K562 (cell line): ENCODE data around the gene NEK5. TPM values are rescaled to one million over a fixed set of nuclear protein-coding genes. Genes with fewer than 3 reads are reported as not detected.
A peak's percentile ranks its signal among the peaks of the same experiment; 100 is the strongest.

Source experiments
- ATAC-seq: fragments of 200-7000 bp; cut with Tn5 transposase; 3 replicates; pipeline ENCODE4 v1.9.1; 2020; ENCODE audit warnings: moderate library complexity
- BruUV-seq: library from RNA; stranded (reverse); fragments of 400-500 nt; replicated peaks from 2 replicates; lab custom pipeline; 2021; lab: Mats Ljungman, UMichigan
- CTCF ChIA-PET: fragments of 300-600 bp; formaldehyde crosslinking; extraction: SDS; loops from one replicate; lab custom pipeline; 2021; ENCODE audit warnings: low intra/inter-chr PET ratio; lab: Yijun Ruan, JAX
- POLR2A ChIA-PET: fragments of 300-600, 350-650 bp; sonication (Branson Sonifier 250); formaldehyde crosslinking; extraction: SDS; loops from one replicate; lab custom pipeline; 2021; ENCODE audit warnings: antibody characterized with exemption, inconsistent platforms; lab: Yijun Ruan, JAX
- DNase-seq, 4 experiments: peaks; one replicate each; pipeline versions ENCODE4 v3.0.0 to v3.0.0-alpha.2; 2011 to 2018; ENCODE audit warnings: low spot score in 3 of 4, mixed read lengths in 3 of 4; ENCODE audit errors: extremely low read depth in 1 of 4
- FAIRE-seq: peaks from 2 replicates; lab custom pipeline; 2011; peaks lifted over from hg19 to GRCh38; lab: Jason Lieb, UNC
- H2AFZ ChIP-seq: 2 replicates; pipeline ENCODE4 v1.6.0; 2011; ENCODE audit warnings: low read depth, low read length, control low read depth, inconsistent platforms
- H3K27ac ChIP-seq: fragments of 200-600 bp; 3 replicates; pipeline ENCODE4 v1.8.0; 2011; ENCODE audit warnings: low read depth, mild to moderate bottlenecking, control low read depth, inconsistent platforms, low read length, moderate library complexity, mixed read lengths; ENCODE audit errors: extremely low read depth
- H3K27me3 ChIP-seq, 2 experiments: fragments of 300-600 bp in 1 of 2; 2 replicates in 1 of 2; 3 replicates in 1 of 2; pipeline versions ENCODE4 v1.6.0 to v1.8.0; 2011; ENCODE audit warnings: inconsistent platforms in 2 of 2, low read length in 2 of 2, mild to moderate bottlenecking in 1 of 2, mixed read lengths in 1 of 2, moderate library complexity in 1 of 2; ENCODE audit not compliant: control insufficient read depth in 2 of 2, insufficient read depth in 2 of 2
- H3K36me3 ChIP-seq: fragments of 300-600 bp; 3 replicates; pipeline ENCODE4 v1.8.0; 2011; ENCODE audit warnings: mild to moderate bottlenecking, low read length, inconsistent platforms; ENCODE audit not compliant: control insufficient read depth, insufficient read depth
- H3K4me1 ChIP-seq, 2 experiments: fragments of 200-600 bp in 1 of 2; replicated peaks in 1 of 2; 2 replicates in 1 of 2; 3 replicates in 1 of 2; pipeline versions ENCODE4 v1.5.1 to v1.8.0; 2011; ENCODE audit warnings: inconsistent platforms in 2 of 2, low read length in 2 of 2, mild to moderate bottlenecking in 1 of 2, mixed read lengths in 1 of 2, moderate library complexity in 1 of 2; ENCODE audit not compliant: control insufficient read depth in 2 of 2, insufficient read depth in 2 of 2
- H3K4me2 ChIP-seq: 2 replicates; pipeline ENCODE4 v1.6.1; 2011; ENCODE audit warnings: low read length, control low read depth, inconsistent platforms, mixed read lengths; ENCODE audit not compliant: insufficient read depth
- H3K4me3 ChIP-seq: fragments of 200-600 bp; sonication (generic), shearing (Covaris generic); 2 replicates; pipeline ENCODE4 v1.5.1; 2016; ENCODE audit warnings: control low read depth, inconsistent platforms
- H3K79me2 ChIP-seq: fragments of 200-600 bp; 3 replicates; pipeline ENCODE4 v1.8.0; 2011; ENCODE audit warnings: low read length, inconsistent platforms; ENCODE audit not compliant: control insufficient read depth, insufficient read depth
- H3K9ac ChIP-seq, 2 experiments: 2 replicates each; pipeline versions ENCODE4 v1.6.0 to v1.6.1; 2011; ENCODE audit warnings: low read depth in 2 of 2, low read length in 2 of 2, control low read depth in 1 of 2, inconsistent platforms in 1 of 2, mild to moderate bottlenecking in 1 of 2, mixed read lengths in 1 of 2; ENCODE audit not compliant: insufficient read depth in 1 of 2
- H3K9me1 ChIP-seq: one replicate; pipeline ENCODE4 v1.6.0; 2011; ENCODE audit warnings: inconsistent platforms, mild to moderate bottlenecking, low read length, moderate library complexity; ENCODE audit not compliant: control insufficient read depth, insufficient read depth
- H3K9me3 ChIP-seq: replicated peaks from 2 replicates; pipeline ENCODE4 v1.5.1; 2011; ENCODE audit warnings: low read depth, low read length, inconsistent platforms; ENCODE audit not compliant: control insufficient read depth, insufficient read depth
- H4K20me1 ChIP-seq: replicated peaks from 2 replicates; pipeline ENCODE4 v1.6.1; 2011; ENCODE audit warnings: low read length, inconsistent platforms, mixed read lengths; ENCODE audit not compliant: control insufficient read depth, insufficient read depth
- GABPA ChIP-seq: fragments of 200-800 bp; sonication (Bioruptor generic); conservative IDR thresholded peaks from 2 replicates; pipeline ENCODE4 v1.6.1; 2016; ENCODE audit warnings: low read depth, missing genetic modification characterization, missing compliant biosample characterization
- HOXB6 ChIP-seq: fragments of 250-450 bp; sonication (Bioruptor Pico); IDR thresholded peaks from 2 replicates; pipeline ENCODE4 v1.5.1; 2022; ENCODE audit warnings: mild to moderate bottlenecking, borderline replicate concordance
- PURB ChIP-seq: sonication (generic); formaldehyde crosslinking; IDR thresholded peaks from 2 replicates; pipeline ENCODE4 v1.9.0; 2021; ENCODE audit warnings: low read depth, mild to moderate bottlenecking, missing genetic modification reagents
- PYGO2 ChIP-seq: fragments of 450-650 bp; IDR thresholded peaks from 2 replicates; pipeline ENCODE4 v1.6.1; 2016; ENCODE audit warnings: mild to moderate bottlenecking, missing genetic modification characterization, moderate library complexity, missing compliant biosample characterization
- RBM39 ChIP-seq: fragments of 200-400 bp; formaldehyde crosslinking; optimal IDR thresholded peaks from 2 replicates; pipeline ENCODE3; 2018; ENCODE audit warnings: low read depth, low read length
- TCF7L2 ChIP-seq: fragments of 150-350 bp; IDR thresholded peaks from 2 replicates; pipeline ENCODE4 v1.6.1; 2016; ENCODE audit warnings: low read depth, mild to moderate bottlenecking, low read length, moderate library complexity
- XRCC4 ChIP-seq: IDR thresholded peaks from one replicate; pipeline ENCODE4 v1.6.1; 2011; ENCODE audit not compliant: insufficient read depth, insufficient read length; ENCODE audit errors: extremely low read depth
- ZBTB7A ChIP-seq: IDR thresholded peaks from 2 replicates; pipeline ENCODE4 v1.6.1; 2011; ENCODE audit warnings: low read depth, mild to moderate bottlenecking, low read length, moderate library complexity, borderline replicate concordance; ENCODE audit not compliant: control insufficient read depth
- WGBS: fragments of 100-300 bp; shearing (Covaris generic); methylation state at CpG from one replicate; pipeline ENCODE4 v1.1.6; 2016; ENCODE audit warnings: low coverage, mixed read lengths; ENCODE audit not compliant: insufficient coverage; ENCODE audit errors: missing lambda C conversion rate; 5-methylcytosine and 5-hydroxymethylcytosine counted together
- in situ Hi-C: fragments of 300-500 bp; cut with MboI; formaldehyde crosslinking; loops from 4 replicates; pipeline ENCODE4 v1.15.0; 2018; ENCODE audit warnings: inconsistent platforms, mixed read lengths
- intact Hi-C: fragments of 100-400 bp; cut with micrococcal nuclease; formaldehyde crosslinking; loops from 2 replicates; pipeline ENCODE4 v1.14.2; 2022
- polyA plus RNA-seq, 8 experiments: library from polyadenylated mRNA; depleted of rRNA in 4 of 8; stranded (reverse) in 5 of 8; unstranded in 3 of 8; fragments of >200 nt; fragmentation: Nextera tagmentation in 2 of 8; fragmentation: Illumina TruSeq in 1 of 8; extraction: Ambion mirVana in 2 of 8; extraction: Trizol in 1 of 8; gene quantifications; 2 replicates each; pipeline versions ENCODE4 v1.2.1 to v1.2.3, GENCODE V29; 2011 to 2014; ENCODE audit warnings: inconsistent platforms in 1 of 8, missing spikeins in 1 of 8
- total RNA-seq, 7 experiments: library from RNA; depleted of rRNA in 6 of 7; stranded (reverse); fragments of >200 nt in 6 of 7; fragmentation: Illumina TruSeq in 2 of 7; extraction: Trizol in 2 of 7; gene quantifications; 2 replicates each; pipeline versions ENCODE4 v1.2.1 to v1.2.3, GENCODE V29; 2011 to 2021; ENCODE audit warnings: low replicate concordance in 1 of 7
- TF ChIP-seq, protein P1 (sequence below), 2 experiments: fragments of 450-650 bp; formaldehyde crosslinking in 1 of 2; IDR thresholded peaks; 2 replicates each; pipeline versions ENCODE4 v1.4.0 to v1.6.1; 2014 to 2020; ENCODE audit warnings: mild to moderate bottlenecking in 2 of 2, borderline replicate concordance in 1 of 2, low read depth in 1 of 2
- TF ChIP-seq, protein P2 (sequence below): fragments of 450-650 bp; formaldehyde crosslinking; IDR thresholded peaks from 2 replicates; pipeline ENCODE4 v1.4.0; 2022; ENCODE audit warnings: missing genetic modification characterization
- TF ChIP-seq, protein P3 (sequence below): sonication (generic); formaldehyde crosslinking; IDR thresholded peaks from 2 replicates; pipeline ENCODE4 v1.9.0; 2022; ENCODE audit warnings: mild to moderate bottlenecking, missing genetic modification reagents

NEK5 gene
- total and polyA plus RNA-seq, 9 of the 15 experiments (the other 6 are each of a cell fraction or from before 2014, with no cell fraction given): 0.09 to 0.44 (median 0.33) TPM

DNA sequence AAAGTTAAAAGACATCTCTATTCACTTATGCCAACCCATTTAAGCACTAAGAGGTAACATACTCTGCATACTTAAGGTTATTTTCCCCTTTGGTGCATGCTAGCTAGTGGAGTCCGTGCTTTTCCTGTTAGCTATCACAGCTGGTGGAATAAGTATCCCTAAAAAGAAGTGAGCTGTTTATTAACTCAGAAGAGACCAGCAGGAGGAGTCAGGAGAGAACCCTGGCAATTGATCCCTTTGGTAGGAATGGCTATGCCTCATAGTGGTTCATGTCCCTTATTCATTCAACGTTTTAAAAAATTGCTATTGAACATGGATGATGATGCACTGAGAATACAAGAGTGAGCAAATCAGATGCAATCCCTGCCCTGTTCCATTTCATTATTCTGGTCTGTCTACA, 12.4 kb upstream of the NEK5 start (continued):
- TF ChIP-seq, protein P1, sequence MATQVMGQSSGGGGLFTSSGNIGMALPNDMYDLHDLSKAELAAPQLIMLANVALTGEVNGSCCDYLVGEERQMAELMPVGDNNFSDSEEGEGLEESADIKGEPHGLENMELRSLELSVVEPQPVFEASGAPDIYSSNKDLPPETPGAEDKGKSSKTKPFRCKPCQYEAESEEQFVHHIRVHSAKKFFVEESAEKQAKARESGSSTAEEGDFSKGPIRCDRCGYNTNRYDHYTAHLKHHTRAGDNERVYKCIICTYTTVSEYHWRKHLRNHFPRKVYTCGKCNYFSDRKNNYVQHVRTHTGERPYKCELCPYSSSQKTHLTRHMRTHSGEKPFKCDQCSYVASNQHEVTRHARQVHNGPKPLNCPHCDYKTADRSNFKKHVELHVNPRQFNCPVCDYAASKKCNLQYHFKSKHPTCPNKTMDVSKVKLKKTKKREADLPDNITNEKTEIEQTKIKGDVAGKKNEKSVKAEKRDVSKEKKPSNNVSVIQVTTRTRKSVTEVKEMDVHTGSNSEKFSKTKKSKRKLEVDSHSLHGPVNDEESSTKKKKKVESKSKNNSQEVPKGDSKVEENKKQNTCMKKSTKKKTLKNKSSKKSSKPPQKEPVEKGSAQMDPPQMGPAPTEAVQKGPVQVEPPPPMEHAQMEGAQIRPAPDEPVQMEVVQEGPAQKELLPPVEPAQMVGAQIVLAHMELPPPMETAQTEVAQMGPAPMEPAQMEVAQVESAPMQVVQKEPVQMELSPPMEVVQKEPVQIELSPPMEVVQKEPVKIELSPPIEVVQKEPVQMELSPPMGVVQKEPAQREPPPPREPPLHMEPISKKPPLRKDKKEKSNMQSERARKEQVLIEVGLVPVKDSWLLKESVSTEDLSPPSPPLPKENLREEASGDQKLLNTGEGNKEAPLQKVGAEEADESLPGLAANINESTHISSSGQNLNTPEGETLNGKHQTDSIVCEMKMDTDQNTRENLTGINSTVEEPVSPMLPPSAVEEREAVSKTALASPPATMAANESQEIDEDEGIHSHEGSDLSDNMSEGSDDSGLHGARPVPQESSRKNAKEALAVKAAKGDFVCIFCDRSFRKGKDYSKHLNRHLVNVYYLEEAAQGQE (IDR thresholded peaks at IDR 0.05; ENCODE audit: borderline replicate concordance): 0 out of 2 replicates have a peak, but pooled peaks have one; percentile 4
- TF ChIP-seq, protein P1 (CRISPR knock-in tag; IDR thresholded peaks at IDR 0.05; ENCODE audit: low read depth): no peak

DNA sequence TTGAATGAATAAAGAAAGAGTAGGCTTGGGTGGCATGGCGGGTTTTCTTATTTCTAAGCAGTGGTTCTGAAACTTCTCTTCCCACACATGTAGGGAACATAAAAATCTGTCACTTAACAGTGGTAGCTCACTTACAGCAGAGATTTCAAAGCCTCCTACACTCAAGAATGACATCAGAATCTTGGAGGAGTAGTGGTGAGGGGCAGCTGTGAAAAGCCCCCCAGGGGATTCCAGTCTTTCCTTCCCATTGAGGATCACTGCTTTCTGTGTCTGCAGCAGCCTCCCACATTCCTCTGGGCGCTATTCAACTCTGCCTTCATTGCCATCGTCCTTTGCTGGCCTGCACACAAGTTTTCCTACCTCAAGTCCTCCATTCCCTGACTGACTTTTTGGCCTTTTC, 8.6 kb upstream of the NEK5 start:
- Histone ChIP-seq H3K27ac (no peak overlapping the region), H2AFZ (no peak overlapping the region), H3K4me2 (no peak overlapping the region), H3K4me1 (no peaks in the 10 kb centered on the region), H3K9me3 (no peaks in the 10 kb centered on the region), H3K27me3 (no peaks in the 10 kb centered on the region), H3K9me1 (no peaks in the 10 kb centered on the region), H3K79me2 (no peaks in the 10 kb centered on the region), H4K20me1 (no peaks in the 10 kb centered on the region), H3K36me3 (no peaks in the 10 kb centered on the region), H3K4me3 (no peak overlapping the region), H3K9ac (no peak overlapping the region)
- ChIA-PET POLR2A (no interaction called here), CTCF (no interaction called here)
- DNase-seq (no peak), FAIRE-seq (no peak), ATAC-seq (no peak)
- WGBS: 26% methylated on average over 3 of the region's 3 CpGs
- BruUV-seq: no TSS peak
- in situ Hi-C loops: loop anchor here (25.0 kb wide), 2 partner anchors 700 to 1000 kb away; no protein-coding TSS in a partner anchor
- intact Hi-C loops: no loop called here
- TF ChIP-seq HOXB6 (CRISPR knock-in tag) (no peak), XRCC4 (no peak), ZBTB7A (no peak), RBM39 (no peak), PYGO2 (tag) (no peak), GABPA (no peak), TCF7L2 (no peak), PURB (no peak)
- TF ChIP-seq, protein P2, sequence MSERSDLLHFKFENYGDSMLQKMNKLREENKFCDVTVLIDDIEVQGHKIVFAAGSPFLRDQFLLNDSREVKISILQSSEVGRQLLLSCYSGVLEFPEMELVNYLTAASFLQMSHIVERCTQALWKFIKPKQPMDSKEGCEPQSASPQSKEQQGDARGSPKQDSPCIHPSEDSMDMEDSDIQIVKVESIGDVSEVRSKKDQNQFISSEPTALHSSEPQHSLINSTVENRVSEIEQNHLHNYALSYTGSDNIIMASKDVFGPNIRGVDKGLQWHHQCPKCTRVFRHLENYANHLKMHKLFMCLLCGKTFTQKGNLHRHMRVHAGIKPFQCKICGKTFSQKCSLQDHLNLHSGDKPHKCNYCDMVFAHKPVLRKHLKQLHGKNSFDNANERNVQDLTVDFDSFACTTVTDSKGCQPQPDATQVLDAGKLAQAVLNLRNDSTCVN: no peak
- TF ChIP-seq, protein P3, sequence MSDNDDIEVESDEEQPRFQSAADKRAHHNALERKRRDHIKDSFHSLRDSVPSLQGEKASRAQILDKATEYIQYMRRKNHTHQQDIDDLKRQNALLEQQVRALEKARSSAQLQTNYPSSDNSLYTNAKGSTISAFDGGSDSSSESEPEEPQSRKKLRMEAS: no peak
